Measurements from ENCODE around the gene RAB37. TPM values are rescaled to one million over a fixed set of nuclear protein-coding genes. Genes with fewer than 3 reads are reported as not detected.

Gene RAB37
- total and polyA plus RNA-seq, 2 of the 8 experiments (the other 6 are each of a cell fraction or from before 2014, with no cell fraction given) = 5.5 to 6.1 TPM

- CTCF ChIA-PET (ENCODE audit: partially characterized antibody) = interaction anchor here (0.8 to 3.2 kb wide), 14 partner anchors 10 to 176 kb away, joined by 3 to 23 read pairs (median 4); no protein-coding TSS in a partner anchor
Measured at GRCh38 chr17:74742153-74742515, 5.1 kb downstream of the RAB37 start.

More at GRCh38 chr17:74742153-74742515, 5.1 kb downstream of the RAB37 start:
- Histone ChIP-seq H4K20me1 (replicated peaks in 1 of 2; ENCODE audit: control insufficient read depth in 1 of 2, insufficient read depth in 2 of 2, low read length in 2 of 2) (no peaks in the 10 kb centered on the region), H3K4ac (replicated peaks; ENCODE audit: insufficient read length, low read depth, low read length) (no peak overlapping the region), H3K23ac (ENCODE audit: insufficient read length) (no peak overlapping the region), H3K9me3 (ENCODE audit: insufficient read depth in 2 of 2, low read depth in 1 of 2, low read length in 1 of 2) (no peaks in the 10 kb centered on the region), H2BK12ac (ENCODE audit: low read depth, low read length) (peak overlapping the region; percentile 63; the same call in 1 of the 2 replicates), H2BK15ac (ENCODE audit: low read length) (0 out of 2 replicates have a peak overlapping the region, but pooled peaks have one; percentile 8), H3K4me3 (ENCODE audit: extremely low read depth in 1 of 4, insufficient read depth in 2 of 4, low read depth in 3 of 4, low read length in 4 of 4) (no peak overlapping the region), H3K23me2 (ENCODE audit: low read depth, low read length) (peaks cover 6% of the 10 kb centered on the region; the same call in 1 of the 2 replicates), H3K27ac (ENCODE audit: low read depth, low read length) (no peak overlapping the region), H3K56ac (replicated peaks; ENCODE audit: insufficient read length, low read depth, low read length) (no peak overlapping the region), H2BK20ac (ENCODE audit: low read length) (no peak overlapping the region), H2BK5ac (ENCODE audit: low read depth, low read length) (peak overlapping the region; percentile 53; the same call in 1 of the 2 replicates), H3K36me3 (ENCODE audit: control insufficient read depth in 2 of 4, insufficient read depth in 4 of 4, low read length in 3 of 4) (no peaks in the 10 kb centered on the region), H2BK120ac (replicated peaks; ENCODE audit: low read depth, low read length) (no peak overlapping the region), H3K4me2 (ENCODE audit: insufficient read depth in 1 of 2, low read depth in 2 of 2, low read length in 2 of 2) (no peak overlapping the region), H4K8ac (ENCODE audit: extremely low read depth, insufficient read depth, low read length) (no peak overlapping the region), H3K79me2 (ENCODE audit: control insufficient read depth in 1 of 2, insufficient read depth in 2 of 2, low read length in 2 of 2) (no peaks in the 10 kb centered on the region), H3K4me1 (replicated peaks in 1 of 4; ENCODE audit: control insufficient read depth in 3 of 4, insufficient read depth in 4 of 4, low read length in 3 of 4) (peaks cover 10 to 29% (median 19%) of the 10 kb centered on the region in 4 experiments), H3K27me3 (replicated peaks in 1 of 4; ENCODE audit: control insufficient read depth in 3 of 4, extremely low read depth in 1 of 4, insufficient read depth in 3 of 4, low read length in 3 of 4) (peaks cover 0 to 3% (median 0%) of the 10 kb centered on the region in 4 experiments; a peak in 2 of 7 replicates), H3K14ac (ENCODE audit: insufficient read length) (no peak overlapping the region), H2AK5ac (ENCODE audit: low read depth, low read length) (0 out of 2 replicates have a peak overlapping the region, but pooled peaks have one; percentile 55), H3K9ac (replicated peaks in 1 of 4; ENCODE audit: extremely low read depth in 1 of 4, low read depth in 3 of 4, low read length in 3 of 4) (no peak overlapping the region), H3K79me1 (ENCODE audit: low read depth, low read length) (no peaks in the 10 kb centered on the region), H3K18ac (ENCODE audit: extremely low read depth, low read length) (peak overlapping the region; percentile 68; the same call in 1 of the 2 replicates), H4K5ac (ENCODE audit: insufficient read length, low read depth, low read length) (no peak overlapping the region), H2AFZ (ENCODE audit: low read length) (no peak overlapping the region), H4K91ac (replicated peaks; ENCODE audit: insufficient read length, low read length) (peak overlapping the region; percentile 77)
- TF ChIP-seq YY1 (IDR thresholded peaks at IDR 0.05; ENCODE audit: low read depth, low read length) (no peak), E2F6 (IDR thresholded peaks at IDR 0.05) (no peak), NRF1 (IDR thresholded peaks at IDR 0.05; ENCODE audit: low read depth, low read length) (no peak)
- POLR2A ChIA-PET (ENCODE audit: partially characterized antibody) = interaction anchor here (0.7 to 1.8 kb wide), 5 partner anchors 8 to 41 kb away, joined by 3 to 4 read pairs (median 3); partner anchors contain the start of gene NAT9
- WGBS, 2 experiments (ENCODE audit: extremely low coverage in 1 of 2, insufficient coverage in 1 of 2, insufficient read length in 1 of 2, insufficient replicate concordance in 2 of 2, low coverage in 1 of 2, low lambda C conversion rate in 2 of 2, missing lambda C conversion rate in 1 of 2) = 68% methylated on average over 3 of the region's 4 CpGs; no CpG with 5 or more reads in 1 of the 2 experiments
- DNase-seq (ENCODE audit: low read depth in 1 of 2, low spot score in 2 of 2) (no peak), FAIRE-seq (no peak)

Data from H1 (cell line).